Glutamatergic neuron (in vitro differentiated cells): Measurements from ENCODE around the gene APOM. TPM values are rescaled to one million over a fixed set of nuclear protein-coding genes. Genes with fewer than 3 reads are reported as not detected.
A peak's percentile ranks its signal among the peaks of the same experiment; 100 is the strongest.

Experiments
- DNase-seq: peaks from one replicate; pipeline ENCODE4 v3.0.0; 2022
- H3K27ac Mint-ChIP-seq: one replicate; pipeline ENCODE4 v1.8.0; 2020; ENCODE audit warnings: mild to moderate bottlenecking, mixed read lengths, inconsistent platforms; ENCODE audit not compliant: unreplicated experiment
- H3K27me3 Mint-ChIP-seq: one replicate; pipeline ENCODE4 v1.8.0; 2020; ENCODE audit warnings: mild to moderate bottlenecking, moderate library complexity, mixed read lengths, inconsistent platforms; ENCODE audit not compliant: unreplicated experiment
- H3K36me3 Mint-ChIP-seq: one replicate; pipeline ENCODE4 v1.8.0; 2020; ENCODE audit warnings: mild to moderate bottlenecking, mixed read lengths, inconsistent platforms; ENCODE audit not compliant: unreplicated experiment
- H3K4me1 Mint-ChIP-seq: one replicate; pipeline ENCODE4 v1.8.0; 2020; ENCODE audit warnings: mild to moderate bottlenecking, low read depth, mixed read lengths, inconsistent platforms; ENCODE audit not compliant: unreplicated experiment
- H3K4me3 Mint-ChIP-seq: one replicate; pipeline ENCODE4 v1.8.0; 2020; ENCODE audit warnings: mild to moderate bottlenecking, mixed read lengths, inconsistent platforms; ENCODE audit not compliant: unreplicated experiment
- H3K9me3 Mint-ChIP-seq: one replicate; pipeline ENCODE4 v1.8.0; 2020; ENCODE audit warnings: mild to moderate bottlenecking, moderate library complexity, mixed read lengths, inconsistent platforms; ENCODE audit not compliant: unreplicated experiment
- CTCF ChIP-seq: fragments of 200-600 bp; sonication (generic); IDR thresholded peaks from one replicate; pipeline ENCODE4 v1.5.0; 2021; ENCODE audit not compliant: partially characterized antibody, unreplicated experiment
- total RNA-seq: library from RNA; stranded (reverse); fragmentation: NEBNext Ultra II Directional; extraction: Animal tissue kit (Norgen Biotek cat#: 25700); gene quantifications from one replicate; pipeline ENCODE4 v1.2.1, GENCODE V29; 2021; ENCODE audit not compliant: unreplicated experiment

APOM gene
- total RNA-seq, 1 donor from 2014 or later = 1.5 TPM

GRCh38 chr6:31619805-31620585 is 35.7 kb upstream of the APOM start:
- Mint-ChIP-seq H3K27me3 (peaks cover 6% of the 10 kb centered on the region), H3K27ac (peak overlapping the region; percentile 99), H3K4me1 (peaks cover 20% of the 10 kb centered on the region), H3K9me3 (peaks cover 4% of the 10 kb centered on the region), H3K36me3 (peaks cover 4% of the 10 kb centered on the region), H3K4me3 (peak overlapping the region; percentile 95)
- peak; percentile 89 for DNase-seq
- TF ChIP-seq CTCF = no peak

- peaks cover 4% of the 10 kb centered on the region for H3K9me3 Mint-ChIP-seq
- DNase-seq = peak; percentile 96
- no peak for TF ChIP-seq CTCF
These were observed 34.9 kb upstream of the APOM start, which contains the start of gene PRRC2A for GRCh38 chr6:31620586-31621319. TSS of gene PRRC2A (plus strand) at chr6:31620715. CDS start at chr6:31622790, 2,075 bp downstream.

GRCh38 chr6:31621320-31621939 is 34.3 kb upstream of the APOM start:
- Mint-ChIP-seq H3K27ac (peak overlapping the region; percentile 89), H3K4me1 (peaks cover 20% of the 10 kb centered on the region), H3K9me3 (peaks cover 4% of the 10 kb centered on the region), H3K27me3 (peaks cover 6% of the 10 kb centered on the region), H3K4me3 (peak overlapping the region; percentile 89), H3K36me3 (peaks cover 4% of the 10 kb centered on the region)
- TF ChIP-seq CTCF = no peak
- DNase-seq = no peak

More at GRCh38 chr6:31620586-31621319, 34.9 kb upstream of the APOM start, which contains the start of gene PRRC2A:
- peaks cover 6% of the 10 kb centered on the region for H3K27me3 Mint-ChIP-seq
- peaks cover 4% of the 10 kb centered on the region for H3K36me3 Mint-ChIP-seq
- H3K27ac Mint-ChIP-seq = peak within 1 kb of the TSS; percentile 99
- peaks cover 20% of the 10 kb centered on the region for H3K4me1 Mint-ChIP-seq
- peak within 1 kb of the TSS; percentile 95 for H3K4me3 Mint-ChIP-seq

- Mint-ChIP-seq H3K27me3 (peaks cover 8% of the 10 kb centered on the region), H3K36me3 (peaks cover 4% of the 10 kb centered on the region), H3K27ac (peak overlapping the region; percentile 89), H3K4me1 (peaks cover 17% of the 10 kb centered on the region), H3K4me3 (peak overlapping the region; percentile 89), H3K9me3 (peaks cover 4% of the 10 kb centered on the region)
- DNase-seq = no peak
- TF ChIP-seq CTCF = no peak
These were observed 33.7 kb upstream of the APOM start for GRCh38 chr6:31621991-31622390.
